ENCODE results near the gene ARHGAP4.

The ARHGAP4 gene

DNA sequence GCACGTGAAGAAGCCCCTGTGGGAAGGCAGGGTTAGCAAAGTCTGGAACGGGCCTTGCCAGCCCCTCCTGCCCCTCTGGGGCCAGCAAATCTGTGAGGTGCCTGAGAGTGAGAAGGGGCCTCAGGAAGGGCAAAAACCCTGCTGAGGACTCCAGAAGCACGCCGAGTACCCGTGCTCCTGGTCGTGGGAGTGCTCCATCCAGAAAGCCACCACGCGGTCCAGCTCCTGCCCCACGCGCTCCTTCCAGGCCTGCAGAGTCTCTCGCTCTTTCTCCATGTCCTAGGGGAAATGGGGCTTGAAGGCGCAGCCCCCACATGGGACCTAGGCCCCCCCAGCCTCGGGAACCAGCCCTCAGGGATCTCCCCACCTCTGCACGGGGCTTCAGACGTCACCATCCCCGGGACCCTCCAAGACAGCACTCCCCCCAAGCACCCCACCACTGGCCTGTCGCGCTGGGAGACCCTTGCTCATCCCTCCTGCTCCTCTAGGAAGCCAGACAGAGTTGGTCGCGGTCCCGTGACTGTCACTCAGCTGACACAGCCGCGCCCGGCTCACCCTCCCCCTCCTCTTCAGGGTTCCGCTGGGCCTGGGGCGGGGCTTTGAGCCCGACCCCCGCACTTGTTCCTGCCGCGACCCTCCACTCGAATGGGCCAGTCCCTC is 18.2 kb upstream of the ARHGAP4 start, which contains the start of gene RENBP:
Gene RENBP (minus strand): TSS at position 504 of the 660 bp plus-strand sequence. CDS start 33 bp downstream, at position 471.
- DNase-seq, result peak; percentile 81

DNA sequence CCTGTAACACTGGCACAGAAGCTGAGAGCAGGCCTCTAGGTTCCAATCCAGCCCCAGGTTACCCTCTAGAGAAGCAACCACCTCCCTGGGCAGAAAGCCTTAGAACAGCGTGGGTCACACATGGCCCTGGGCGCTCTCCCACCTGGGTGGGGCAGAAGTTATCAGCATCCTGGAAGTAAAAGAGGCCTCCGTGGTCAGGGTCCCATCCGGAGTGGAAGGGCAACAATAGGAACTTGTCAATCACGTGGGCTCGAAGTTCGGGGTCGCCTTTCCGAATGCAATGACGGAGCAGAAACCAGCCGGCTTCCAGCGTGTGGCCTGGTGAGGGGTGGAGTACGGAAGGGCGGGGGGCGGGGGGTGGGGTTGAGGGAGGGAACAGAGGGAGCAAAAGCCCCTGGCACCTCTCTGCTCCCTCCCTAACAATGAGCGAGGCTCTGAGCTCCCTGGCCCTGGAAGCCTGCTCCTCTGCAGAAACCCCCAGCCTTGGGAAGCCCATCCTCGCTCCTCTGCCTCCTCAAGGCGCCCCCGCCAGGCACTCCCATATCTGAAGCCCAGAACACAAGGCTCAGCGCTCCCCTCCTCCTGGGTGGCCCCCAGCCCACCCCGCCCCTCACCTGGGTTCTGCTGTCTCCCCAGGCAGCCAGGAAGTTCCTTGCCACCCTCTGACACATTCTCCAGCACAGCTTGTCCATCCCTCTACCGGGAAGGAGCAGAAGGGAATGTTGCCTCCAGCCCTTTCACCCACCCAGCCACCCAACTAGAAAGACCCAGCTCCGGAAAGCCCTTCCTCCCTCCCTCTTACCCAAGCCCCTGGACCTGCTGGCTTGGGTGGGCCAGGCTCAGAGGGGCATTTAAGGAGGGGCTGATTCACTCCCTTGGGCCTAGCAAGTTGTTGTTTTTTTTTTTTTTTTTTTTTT is 15.5 kb upstream of the ARHGAP4 start:
- DNase-seq, result no peak

DNA sequence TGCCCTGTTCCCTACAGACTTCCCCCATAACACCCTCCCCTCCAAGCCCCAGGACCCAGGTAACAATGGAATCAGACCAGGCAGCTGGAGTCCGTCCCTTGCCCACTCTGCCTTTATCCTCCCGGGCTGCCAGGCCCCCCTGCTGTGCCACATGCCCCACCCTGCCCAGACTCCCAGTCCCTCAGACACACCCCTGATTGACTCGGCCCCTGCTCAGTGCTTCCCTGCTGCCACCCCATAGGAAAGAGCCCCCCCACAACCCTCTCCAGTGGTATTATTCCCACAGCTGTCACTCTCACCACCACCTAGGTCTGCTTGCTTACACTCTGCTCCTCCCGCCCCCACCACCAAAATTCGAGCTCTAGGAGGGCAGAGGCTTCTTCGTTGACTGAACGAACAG is 13.5 kb upstream of the ARHGAP4 start:
- DNase-seq, result no peak

DNA sequence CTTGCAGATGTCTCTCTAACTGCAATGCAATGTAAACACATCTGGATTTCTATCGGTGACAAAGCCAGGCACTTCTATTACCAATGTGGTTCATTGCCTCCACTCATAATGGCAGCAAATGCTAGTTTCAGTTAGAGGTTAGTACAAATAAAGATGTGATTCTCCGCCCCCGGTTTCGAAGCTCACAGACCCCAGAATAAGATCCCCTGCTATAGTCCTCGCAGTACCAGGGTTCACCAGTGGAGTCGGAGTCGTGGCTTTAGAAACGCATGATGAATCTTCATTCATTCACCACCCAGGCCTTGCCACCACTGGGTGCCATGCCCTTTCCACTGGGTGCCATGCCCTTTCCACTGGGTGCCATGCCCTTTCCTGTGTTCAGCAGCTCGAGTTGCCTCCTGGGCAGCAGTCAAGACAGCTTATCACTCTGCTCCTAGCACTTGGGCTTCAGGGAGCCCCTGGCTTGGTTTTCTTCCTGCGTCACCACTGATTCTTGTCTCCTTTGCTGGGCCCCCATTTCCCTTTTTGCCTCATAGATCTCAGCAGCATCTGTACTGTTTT is 12.2 kb upstream of the ARHGAP4 start:
- DNase-seq, result no peak

DNA sequence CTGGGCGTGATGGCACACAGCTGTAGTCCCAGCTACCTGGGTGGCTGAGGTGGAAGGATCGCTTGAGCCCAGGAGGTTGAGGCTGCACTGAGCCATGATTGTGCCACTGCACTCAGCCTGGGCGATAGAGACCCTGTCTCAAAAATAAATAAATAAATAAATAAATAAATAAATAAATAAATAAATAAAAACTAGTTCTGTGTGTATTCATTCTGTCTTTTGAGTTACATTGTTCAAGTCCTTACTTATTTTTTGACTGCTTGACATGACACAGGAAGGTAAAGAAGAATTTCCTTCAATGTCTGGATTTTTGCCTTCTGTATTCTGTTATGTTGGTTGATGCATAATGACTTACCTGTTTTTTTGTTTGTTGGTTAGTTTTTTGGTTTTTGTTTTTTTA is 11.0 kb upstream of the ARHGAP4 start:
- DNase-seq, result no peak

DNA sequence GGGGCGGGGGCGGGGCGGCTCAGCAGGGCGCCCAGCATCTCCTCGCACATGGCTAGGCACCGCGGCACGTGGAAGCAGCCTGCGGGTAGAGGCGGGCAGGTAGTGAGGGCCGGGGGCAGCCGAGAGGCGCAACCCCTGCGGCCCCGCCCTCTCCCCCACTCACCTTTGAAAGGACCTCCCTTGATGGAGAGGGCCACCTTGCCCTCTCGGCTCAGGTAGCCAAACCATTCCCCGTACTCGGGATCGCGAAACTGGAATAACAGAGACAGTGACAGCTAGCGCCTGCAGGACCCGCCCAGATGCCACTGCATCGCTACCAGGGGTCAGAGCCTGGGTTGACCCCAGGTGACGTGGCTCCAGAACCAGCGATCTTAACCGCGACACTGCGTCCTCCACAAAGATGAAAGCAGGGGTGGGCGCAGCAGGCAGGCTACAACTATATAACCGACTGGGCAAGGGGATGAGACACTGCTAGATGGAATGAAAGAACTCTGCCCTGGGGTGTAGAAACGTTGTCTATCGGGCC is 9.3 kb upstream of the ARHGAP4 start:
- DNase-seq, result no peak

DNA sequence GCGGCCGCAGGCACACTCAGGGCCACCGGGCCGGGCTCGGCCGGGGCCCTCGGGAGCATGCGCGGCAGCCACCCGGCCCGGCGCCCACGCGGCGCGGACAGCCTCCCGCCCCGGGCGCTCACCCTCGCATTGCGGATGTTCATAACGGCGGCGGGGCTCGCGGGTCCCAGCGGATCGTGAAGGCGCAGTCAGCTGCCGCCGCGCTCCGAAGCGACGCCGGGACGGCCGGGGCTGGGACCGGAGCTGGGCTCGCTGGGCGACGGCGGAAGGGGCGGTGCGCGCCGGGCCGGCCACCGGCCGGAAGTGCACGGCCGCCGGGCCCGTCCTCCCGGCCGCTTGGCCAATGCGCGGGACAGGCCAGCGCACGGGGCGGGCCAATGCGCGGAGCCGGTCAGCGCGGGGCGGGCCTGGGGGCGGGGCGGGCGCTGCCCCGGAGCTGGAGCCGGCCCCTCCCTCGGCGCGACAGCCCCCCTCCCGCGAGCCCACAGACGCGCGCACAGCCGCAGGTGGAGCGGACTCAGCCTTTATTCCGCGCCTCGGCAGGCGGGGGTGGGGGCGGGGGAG is 8.8 kb upstream of the ARHGAP4 start, which contains the start of gene NAA10:
Gene NAA10 (minus strand): TSS at position 276 of the 564 bp plus-strand sequence. CDS start 133 bp downstream, at position 143.
- peak; percentile 50 for DNase-seq

DNA sequence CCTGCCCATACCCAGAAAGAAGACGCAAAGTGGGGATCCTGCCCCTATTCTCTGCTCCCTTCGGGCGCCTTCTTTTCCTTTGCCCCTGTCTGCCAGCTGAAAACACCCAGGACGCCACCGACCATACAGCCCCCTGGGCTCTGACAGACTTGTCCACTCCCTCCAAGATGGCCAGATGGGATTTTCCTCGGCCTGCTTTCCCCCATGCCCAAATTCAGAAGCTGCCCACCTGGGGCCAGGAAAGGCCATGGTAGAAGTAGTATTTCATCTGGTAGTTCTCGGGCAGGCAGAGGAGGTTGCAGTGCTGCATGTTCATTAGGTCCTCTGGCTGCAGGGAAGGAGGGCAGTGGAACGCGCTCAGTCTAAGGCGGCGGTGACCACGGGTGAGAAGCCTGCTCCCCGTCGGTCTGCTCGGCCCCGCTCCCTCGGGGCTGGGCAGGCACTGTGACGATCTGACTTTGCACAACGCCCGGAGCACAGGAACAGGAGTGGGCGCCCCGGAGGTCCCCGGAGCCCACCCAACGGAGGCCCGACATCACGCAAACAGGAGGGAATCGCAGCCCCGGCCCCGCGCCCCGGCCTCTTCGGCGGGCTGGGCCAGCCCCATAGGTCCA is 8.2 kb upstream of the ARHGAP4 start:
- DNase-seq, result no peak

DNA sequence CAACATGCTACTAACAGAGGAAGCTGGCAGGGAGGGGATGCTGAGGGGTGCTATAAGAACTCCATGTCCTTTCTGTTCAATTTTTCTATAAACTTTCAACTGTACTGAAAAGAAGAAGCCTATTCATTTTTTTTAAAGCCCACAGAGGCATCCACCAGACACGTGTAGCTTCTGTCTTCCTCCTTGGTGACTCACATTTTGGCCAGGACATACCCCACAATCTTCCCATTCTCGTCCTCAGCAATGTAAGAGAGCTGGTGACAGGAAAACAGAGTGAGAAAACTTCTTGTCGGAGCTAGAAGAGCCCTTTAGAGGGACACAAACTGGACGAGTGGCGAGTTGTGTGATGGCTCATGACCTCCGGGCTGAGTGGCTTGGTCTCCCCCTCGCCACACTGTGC is 7.7 kb upstream of the ARHGAP4 start:
- DNase-seq, result no peak

DNA sequence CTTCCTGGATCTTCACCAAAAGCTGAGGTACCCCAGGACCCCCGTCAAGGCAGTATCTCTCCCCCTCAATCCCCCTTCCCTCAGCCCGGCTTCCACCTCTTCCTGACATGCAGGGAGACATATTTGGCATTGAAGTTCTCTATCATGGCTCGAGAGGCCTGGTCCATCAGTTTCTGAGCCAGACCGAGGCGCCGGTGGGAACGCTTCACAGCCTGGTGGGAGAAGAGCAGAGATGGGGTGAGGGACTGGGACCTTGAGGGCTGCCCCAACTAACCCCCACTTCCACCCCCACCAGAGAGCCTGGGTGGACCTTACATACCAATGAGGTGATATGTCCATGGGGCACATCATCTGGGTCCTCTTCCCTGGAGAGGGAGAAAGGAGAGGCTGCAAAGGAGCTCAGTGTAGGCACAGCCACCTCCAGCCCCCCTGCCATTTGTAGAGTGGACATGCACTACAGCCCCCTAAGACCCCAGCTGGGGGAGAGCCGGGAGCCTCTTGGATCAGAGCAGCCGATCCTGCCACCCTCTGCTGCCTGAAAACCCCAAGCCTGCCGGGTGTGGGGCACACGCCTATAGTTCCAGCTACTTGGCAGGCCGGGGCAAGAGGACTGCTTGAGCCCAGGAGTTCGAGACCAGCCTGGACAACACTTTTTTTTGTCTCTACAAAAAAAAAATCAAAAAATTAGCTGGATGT is 6.3 kb upstream of the ARHGAP4 start:
- DNase-seq, result no peak

DNA sequence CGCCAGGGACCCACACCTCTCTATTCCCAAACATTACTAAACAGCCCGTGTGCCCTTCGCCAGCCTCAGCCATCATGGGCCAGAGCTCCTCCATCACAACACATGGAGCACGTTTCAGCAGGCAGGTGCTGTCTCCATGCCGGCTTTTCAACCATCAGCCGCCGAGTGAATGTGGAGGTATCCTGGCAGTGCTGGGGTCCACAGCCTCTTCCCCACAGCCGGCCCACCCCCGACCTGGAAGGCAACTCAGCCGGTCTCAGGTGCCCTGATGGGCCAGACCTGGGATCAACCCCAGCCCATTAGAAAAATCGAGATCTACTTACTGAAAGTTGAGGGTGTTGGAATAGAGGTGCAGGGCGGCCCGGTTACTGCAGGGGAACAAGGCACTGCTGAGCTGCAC is 5.7 kb upstream of the ARHGAP4 start:
- no peak for DNase-seq

DNA sequence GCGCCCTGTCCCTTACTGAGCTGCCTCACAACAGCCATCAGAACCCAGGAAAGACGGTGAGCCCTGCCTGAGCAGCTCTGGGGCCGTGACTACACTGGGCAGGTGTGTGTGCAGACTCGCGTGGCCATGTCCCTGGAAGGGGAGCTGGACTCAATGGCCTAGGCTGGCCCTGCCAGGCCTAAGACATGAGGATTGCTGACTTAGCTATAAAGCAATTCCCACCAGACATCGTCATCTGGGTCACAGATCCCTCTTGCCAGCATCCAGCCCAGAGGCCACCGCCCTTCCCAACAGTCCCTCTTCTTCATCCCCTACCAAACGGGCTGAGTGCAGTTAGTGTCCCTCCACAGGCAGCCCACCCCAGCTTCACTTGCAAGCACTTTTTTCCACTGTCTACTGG is 5.1 kb upstream of the ARHGAP4 start:
- no peak for DNase-seq

DNA sequence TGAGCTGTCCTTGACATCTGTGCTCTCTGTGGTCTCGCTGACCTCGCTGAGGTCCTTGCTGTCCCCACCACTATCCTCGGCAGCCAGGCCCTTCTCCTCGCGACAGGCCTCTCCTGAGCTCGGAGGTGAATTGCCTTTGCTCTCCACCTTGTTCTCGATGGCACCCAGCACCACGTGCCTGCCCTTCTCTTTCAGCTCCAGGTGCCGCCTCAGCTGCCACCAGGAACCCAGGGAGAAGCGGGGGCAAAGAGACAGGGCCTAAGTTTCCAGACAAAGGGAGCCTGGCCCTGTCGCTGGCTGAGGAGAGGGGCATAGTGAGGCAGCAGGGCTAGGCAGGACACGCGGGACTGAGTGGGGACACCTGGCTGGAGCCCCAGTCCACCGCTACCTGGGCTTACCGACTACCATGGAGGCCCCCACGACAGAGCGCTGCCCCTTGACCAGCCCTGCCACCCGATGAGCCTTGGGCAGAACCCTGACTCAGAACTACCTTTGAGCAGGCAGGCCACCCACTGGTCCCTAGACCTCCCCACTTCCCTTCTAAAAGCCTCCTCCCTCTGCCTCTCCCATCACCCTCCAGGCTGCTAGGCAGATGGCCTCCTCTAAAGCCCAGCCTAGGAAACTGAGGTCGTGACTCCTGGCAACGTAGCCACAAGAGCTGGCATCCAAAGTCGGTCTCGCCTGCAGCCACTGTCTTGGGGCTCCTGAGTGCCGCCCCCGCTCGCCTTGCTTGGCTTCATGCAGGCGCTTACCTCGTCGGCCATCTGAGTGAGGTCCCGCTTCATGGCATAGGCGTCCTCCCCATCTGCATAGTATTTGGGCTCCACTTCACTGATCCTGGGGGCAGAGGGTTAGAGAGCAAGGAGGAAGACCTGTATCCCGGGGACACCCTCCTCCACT is 4.2 kb upstream of the ARHGAP4 start:
- DNase-seq, result no peak

DNA sequence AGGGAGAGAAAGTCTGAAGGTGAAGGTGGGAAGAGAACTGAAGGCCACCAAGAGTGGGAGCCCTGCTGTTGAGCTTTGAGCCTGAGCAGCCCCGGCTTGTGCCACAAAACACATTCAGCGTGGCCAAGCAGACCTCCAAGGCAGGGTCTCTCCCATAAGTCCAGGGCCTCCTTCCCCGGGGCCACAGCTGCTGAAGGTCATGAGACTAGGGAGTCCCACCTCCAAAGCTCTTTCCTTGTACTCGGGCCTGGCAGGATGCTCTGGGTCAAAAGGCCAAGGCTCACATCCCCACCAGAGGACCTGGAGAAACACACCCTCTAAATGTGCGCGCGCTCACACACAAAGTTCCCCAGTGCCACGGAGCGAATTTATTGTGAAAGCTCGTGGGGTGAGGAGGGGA is 3.5 kb upstream of the ARHGAP4 start:
- no peak for DNase-seq

DNA sequence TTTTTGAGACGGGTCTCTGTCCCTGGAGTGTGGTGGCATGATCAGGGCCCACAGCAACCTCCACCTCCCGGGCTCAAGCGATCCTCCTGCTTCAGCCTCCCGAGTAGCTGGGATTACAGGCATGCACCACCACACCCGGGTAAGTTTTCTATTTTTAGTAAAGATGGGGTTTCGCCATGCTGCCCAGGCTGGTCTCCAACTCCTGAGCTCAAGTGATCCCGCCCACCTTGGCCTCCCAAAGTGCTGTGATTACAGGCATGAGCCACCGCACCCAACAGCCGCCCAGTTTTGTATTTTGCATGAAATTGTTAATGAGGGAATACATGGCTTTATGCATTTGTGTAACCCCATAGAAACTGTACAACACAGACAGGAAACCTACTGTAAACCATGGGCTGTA is 2.8 kb upstream of the ARHGAP4 start:
- DNase-seq, result no peak

DNA sequence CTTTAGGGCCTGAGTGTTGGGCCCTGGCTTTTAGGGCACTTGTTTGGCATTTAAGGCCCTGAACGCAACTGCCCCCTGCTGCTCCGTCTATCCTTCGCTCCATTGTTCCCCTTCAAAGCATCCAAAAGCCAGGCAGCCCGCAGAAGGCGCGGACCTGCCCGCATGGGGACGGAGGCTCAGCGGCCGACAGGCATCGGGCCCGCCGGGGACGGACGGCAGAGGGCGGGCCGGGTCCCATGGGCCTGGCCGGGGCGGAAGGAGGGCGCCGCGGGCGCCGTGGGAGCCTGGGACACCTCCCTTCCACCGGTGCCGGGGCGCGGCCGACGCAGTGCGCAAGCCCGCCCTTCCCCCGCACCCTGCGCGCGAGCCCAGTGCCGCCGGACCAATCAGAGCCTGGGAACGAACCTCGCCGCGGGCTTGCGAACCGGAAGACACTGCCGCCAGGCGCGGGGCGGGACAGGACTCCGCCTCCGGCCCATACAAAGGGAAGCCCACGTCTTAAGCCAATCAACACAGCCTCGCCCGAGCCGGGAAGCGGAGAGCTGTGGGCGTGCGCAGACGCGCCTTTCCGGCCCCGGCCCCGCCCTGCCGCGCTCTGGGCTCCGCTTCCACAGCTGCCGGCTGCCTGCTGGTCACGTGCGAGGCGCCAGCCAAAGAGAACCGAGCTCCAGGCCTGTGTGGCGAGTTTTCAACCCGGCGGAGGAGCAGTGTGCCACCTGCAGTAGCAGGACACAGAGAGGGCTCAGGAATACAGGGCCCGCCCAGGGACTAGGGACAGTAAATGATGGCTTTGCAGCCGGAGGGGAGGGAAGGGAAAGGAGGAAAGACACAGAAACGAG is 2.1 kb upstream of the ARHGAP4 start:
- DNase-seq, result peak; percentile 94

DNA sequence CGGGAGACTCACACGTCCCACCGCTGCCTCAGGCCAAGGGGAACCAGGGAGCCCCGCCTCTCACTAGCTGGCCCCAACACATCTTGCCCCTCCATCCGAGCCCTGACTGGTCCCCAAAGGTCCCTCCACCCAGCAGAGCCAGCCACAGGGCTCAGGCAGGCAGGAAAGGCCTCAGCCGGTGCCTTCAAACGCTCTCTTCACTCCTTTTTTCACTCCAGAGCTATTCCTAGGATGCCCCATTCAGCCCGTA is 1.5 kb upstream of the ARHGAP4 start:
- peak; percentile 62 for DNase-seq

DNA sequence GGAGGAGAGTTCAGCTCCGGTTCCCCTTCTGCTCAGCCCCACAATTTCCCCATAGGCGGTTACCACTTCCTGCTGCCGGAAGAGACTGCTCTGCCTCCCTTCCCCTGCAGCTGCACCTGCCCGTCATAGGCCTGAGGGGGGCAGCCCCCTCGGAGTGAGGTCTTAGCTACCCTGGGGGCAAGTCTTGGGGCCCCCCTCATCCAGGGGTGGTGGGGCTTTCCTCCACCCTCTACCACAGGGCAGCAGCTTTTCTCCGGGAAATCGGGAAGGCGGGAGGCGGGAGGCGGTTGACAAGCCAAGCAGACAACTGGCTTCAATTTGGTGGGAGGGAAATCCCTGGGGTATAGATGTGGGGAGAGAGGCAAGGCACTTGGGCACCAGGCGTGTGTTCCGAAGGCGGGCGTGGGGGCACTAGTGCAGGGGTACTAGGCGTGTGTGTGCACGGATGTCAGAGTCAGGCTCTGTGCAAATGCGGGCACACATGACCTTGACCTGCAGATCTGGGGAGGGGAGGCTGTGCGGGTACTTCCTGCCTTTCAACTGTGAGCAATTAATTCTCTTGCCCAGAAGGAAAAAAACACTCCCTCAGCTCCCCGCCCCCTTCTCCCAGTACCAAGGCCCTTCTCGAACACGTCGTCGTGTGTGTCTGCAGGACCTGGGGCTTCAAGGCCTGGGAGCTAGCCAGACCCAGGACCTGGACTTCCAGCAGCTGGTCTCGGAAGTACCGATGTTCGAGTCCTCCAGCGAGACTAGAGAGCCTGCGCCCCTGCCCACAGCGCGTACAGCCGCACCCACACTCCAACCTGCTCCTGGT is 1.0 kb upstream of the ARHGAP4 start:
- DNase-seq, result peak; percentile 64

DNA sequence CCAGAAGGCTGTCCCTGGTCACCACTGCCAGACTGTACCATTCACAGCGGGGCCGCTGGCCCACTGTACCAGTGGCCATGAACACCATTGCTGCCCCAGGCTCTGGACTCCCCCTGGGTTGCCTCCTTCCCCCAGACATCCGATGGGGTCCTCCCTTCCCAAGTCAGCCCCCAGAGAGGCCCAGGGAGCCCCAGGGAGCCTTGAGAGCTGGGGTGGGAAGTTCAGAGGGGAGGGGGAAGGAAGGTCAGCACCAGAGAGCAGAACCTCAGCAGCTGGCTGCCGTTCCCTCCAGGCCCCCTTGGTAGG is 441 bp upstream of the ARHGAP4 start:
- DNase-seq, result no peak

DNA sequence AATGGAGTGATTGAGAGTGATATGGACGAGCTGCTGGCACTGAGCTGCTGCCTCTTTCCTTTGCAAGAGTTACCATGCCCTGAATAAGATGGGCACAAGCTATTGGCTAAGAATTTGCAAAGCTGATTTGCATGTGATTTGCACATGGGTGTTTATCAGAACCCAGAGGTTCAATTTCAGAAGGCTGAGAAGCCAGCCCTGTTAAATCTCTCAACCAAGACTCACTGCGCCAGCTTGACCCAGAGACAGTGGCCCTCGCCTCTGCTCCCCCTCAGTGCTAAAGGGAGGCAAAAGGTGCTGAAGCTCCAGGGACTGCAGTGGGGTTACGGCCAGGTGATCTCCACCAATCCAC is 701 bp downstream of the ARHGAP4 start:
- DNase-seq, result no peak
